Bronchial epithelial cell (primary cell): Measurements from ENCODE around the gene M1AP. TPM values are rescaled to one million over a fixed set of nuclear protein-coding genes. Genes with fewer than 3 reads are reported as not detected.

Experiments
- DNase-seq: peaks from one replicate; pipeline ENCODE4 v3.0.0-alpha.2; 2010; ENCODE audit warnings: low read depth
- FAIRE-seq: peaks from 2 replicates; lab custom pipeline; 2011; peaks lifted over from hg19 to GRCh38; lab: Jason Lieb, UNC
- H3K27me3 ChIP-seq: 2 replicates; pipeline ENCODE4 v1.5.1; 2011; ENCODE audit warnings: low read length; ENCODE audit not compliant: control insufficient read depth, insufficient read depth
- H3K36me3 ChIP-seq: 2 replicates; pipeline ENCODE4 v1.5.1; 2011; ENCODE audit warnings: low read length; ENCODE audit not compliant: control insufficient read depth, insufficient read depth
- H3K4me3 ChIP-seq: 2 replicates; pipeline ENCODE4 v1.5.1; 2011; ENCODE audit warnings: mild to moderate bottlenecking, low read depth, low read length, control low read depth
- total RNA-seq: library from RNA; depleted of rRNA; stranded (reverse); fragments of >200 nt; gene quantifications from 2 replicates; pipeline ENCODE4 v1.2.1, GENCODE V29; 2014
- TF ChIP-seq, protein P1 (sequence below): IDR thresholded peaks from 2 replicates; pipeline ENCODE4 v1.5.1; 2011; ENCODE audit warnings: mild to moderate bottlenecking, moderate library complexity, low read length, control low read depth, inconsistent platforms; ENCODE audit not compliant: insufficient read depth, severe bottlenecking

M1AP gene
- total RNA-seq, 1 donor from 2014 or later, result 0.53 TPM

- no peak for FAIRE-seq
- Histone ChIP-seq H3K36me3 (peaks cover 9% of the 10 kb centered on the region), H3K27me3 (no peaks in the 10 kb centered on the region), H3K4me3 (no peak overlapping the region)
- TF ChIP-seq, protein P1, sequence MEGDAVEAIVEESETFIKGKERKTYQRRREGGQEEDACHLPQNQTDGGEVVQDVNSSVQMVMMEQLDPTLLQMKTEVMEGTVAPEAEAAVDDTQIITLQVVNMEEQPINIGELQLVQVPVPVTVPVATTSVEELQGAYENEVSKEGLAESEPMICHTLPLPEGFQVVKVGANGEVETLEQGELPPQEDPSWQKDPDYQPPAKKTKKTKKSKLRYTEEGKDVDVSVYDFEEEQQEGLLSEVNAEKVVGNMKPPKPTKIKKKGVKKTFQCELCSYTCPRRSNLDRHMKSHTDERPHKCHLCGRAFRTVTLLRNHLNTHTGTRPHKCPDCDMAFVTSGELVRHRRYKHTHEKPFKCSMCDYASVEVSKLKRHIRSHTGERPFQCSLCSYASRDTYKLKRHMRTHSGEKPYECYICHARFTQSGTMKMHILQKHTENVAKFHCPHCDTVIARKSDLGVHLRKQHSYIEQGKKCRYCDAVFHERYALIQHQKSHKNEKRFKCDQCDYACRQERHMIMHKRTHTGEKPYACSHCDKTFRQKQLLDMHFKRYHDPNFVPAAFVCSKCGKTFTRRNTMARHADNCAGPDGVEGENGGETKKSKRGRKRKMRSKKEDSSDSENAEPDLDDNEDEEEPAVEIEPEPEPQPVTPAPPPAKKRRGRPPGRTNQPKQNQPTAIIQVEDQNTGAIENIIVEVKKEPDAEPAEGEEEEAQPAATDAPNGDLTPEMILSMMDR, result no peak
- DNase-seq, result no peak
These were observed 121.4 kb downstream of the M1AP start for GRCh38 chr2:74526649-74527230.

DNA sequence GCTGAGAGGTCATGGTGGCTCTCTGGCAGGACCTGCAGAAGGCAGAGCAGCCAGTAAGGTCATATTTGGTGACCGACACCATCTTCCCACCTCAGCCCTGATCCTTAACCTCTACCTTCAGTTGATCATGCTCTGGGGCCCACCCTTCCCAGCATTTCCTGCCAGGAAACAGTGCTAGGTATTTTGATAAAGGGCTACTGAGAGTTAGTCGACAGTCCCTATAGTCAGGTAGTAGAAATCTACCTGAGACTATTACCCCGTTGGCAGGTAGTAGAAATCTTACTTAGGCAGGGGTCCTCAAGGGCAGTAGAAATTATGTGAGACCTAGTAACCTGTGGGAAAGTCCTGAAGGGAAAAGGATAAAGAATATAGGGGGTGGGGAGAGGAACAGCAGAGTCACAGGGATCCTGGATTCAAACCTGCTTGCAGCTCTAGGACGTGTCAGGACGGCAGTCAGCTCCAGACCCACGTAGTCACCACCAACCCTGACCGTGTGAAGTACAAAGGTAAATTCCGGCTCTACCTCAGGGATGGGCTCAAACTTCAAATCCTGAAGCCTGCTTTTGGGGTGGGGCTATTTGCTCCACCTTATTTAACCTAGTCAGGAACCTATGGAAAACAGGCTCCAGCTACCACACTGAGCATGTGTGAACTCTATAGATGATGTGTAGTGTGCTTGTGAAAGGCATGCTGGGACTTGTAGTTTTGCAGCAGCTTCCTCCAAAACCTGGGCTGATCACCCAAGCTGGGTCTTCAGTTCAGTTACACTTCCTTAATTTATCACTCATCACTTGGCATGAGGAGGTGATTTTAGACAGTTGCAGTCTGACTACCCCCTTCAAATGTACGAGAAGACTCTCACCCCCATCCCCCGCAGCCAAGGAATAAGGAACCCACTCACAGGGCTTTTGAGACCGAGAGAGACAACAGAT lies 122.1 kb downstream of the M1AP start, which contains the start of gene DQX1:
Gene DQX1, minus strand, starts transcription at position 515 of the 932 bp plus-strand sequence. Its CDS starts 502 bp downstream, at position 13.
- TF ChIP-seq, protein P1, result no peak
- Histone ChIP-seq H3K4me3 (peak within 1 kb of the TSS; percentile 28), H3K27me3 (no peaks in the 10 kb centered on the region), H3K36me3 (peaks cover 9% of the 10 kb centered on the region)
- FAIRE-seq, result no peak
- peak; percentile 100 for DNase-seq

GRCh38 chr2:74524955-74525716 lies 123.0 kb downstream of the M1AP start:
- no peaks in the 10 kb centered on the region for H3K27me3 ChIP-seq
- peak overlapping the region; percentile 28 for H3K4me3 ChIP-seq
- FAIRE-seq (no peak), DNase-seq (no peak)
- peaks cover 9% of the 10 kb centered on the region for H3K36me3 ChIP-seq
- TF ChIP-seq, protein P1, result no peak

DNA sequence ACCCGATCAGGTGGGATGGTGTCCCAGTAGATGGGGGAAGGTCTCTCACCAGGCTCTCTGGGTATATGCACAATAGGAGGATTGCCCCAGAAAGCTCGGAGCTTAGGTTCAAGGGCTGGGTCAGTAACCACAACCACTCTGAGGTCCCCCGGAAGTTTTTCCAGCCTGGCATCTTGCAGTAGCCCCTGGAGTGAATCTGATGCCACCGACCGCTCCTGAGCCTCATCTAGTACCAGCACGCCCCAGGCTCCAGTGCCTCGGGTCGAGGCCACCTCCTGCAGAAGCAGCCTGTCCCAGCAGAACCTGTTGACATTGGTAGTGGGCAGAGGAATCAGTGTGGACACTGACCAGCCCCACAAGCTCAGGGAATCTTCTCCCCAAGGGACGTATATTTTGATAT lies 124.1 kb downstream of the M1AP start:
- Histone ChIP-seq H3K27me3 (no peaks in the 10 kb centered on the region), H3K36me3 (peaks cover 9% of the 10 kb centered on the region), H3K4me3 (no peak overlapping the region)
- TF ChIP-seq, protein P1, result no peak
- DNase-seq, result no peak
- FAIRE-seq, result no peak

DNA sequence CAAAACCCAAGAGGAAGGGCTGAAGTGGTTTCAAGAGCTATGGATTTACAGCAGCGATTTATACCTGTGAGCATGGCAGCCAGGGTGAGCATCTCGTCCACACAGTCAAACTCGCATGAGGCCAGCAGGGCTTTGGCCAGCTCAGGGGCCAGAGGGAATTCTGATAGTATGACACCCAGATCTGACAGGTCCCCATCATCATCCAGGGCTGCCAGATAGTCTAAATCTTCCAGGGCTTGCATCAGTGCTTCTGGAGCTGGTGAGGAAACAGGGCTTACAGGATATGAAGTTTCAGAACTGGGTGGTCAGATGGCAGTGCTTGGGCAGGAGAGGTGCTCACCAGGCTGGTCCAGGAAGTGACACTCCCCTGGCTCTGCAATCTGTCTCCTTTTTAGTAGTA lies 125.6 kb downstream of the M1AP start:
- Histone ChIP-seq H3K4me3 (no peak overlapping the region), H3K36me3 (peaks cover 6% of the 10 kb centered on the region), H3K27me3 (no peaks in the 10 kb centered on the region)
- TF ChIP-seq, protein P1, result no peak
- DNase-seq (no peak), FAIRE-seq (no peak)
